SKM-1 (cell line): ENCODE data around the gene STX18.

Experiments used
- DNase-seq: peaks from one replicate; lab custom pipeline; 2025; ENCODE audit not compliant: unreplicated experiment; lab: John Stamatoyannopoulos, UW

STX18 gene

GRCh38 chr4:4440333-4441061 is 101.4 kb downstream of the STX18 start:
- DNase-seq = no peak

GRCh38 chr4:4439782-4440181 is 102.1 kb downstream of the STX18 start:
- no peak for DNase-seq

- no peak for DNase-seq
Observed at GRCh38 chr4:4438891-4439290, 103.0 kb downstream of the STX18 start.

- no peak for DNase-seq
Observed at GRCh38 chr4:4437798-4438470, 103.9 kb downstream of the STX18 start.

- DNase-seq = no peak
Observed at GRCh38 chr4:4436244-4436823, 105.5 kb downstream of the STX18 start.

GRCh38 chr4:4433941-4434340 is 107.9 kb downstream of the STX18 start:
- no peak for DNase-seq

GRCh38 chr4:4432341-4433125 is 109.3 kb downstream of the STX18 start:
- no peak for DNase-seq

- DNase-seq = peak; percentile 14
Observed at GRCh38 chr4:4430492-4431195, 111.2 kb downstream of the STX18 start.

GRCh38 chr4:4428966-4429875 is 112.6 kb downstream of the STX18 start:
- no peak for DNase-seq

GRCh38 chr4:4427886-4428285 is 114.0 kb downstream of the STX18 start:
- no peak for DNase-seq

GRCh38 chr4:4427121-4427870 is 114.6 kb downstream of the STX18 start:
- DNase-seq = no peak

GRCh38 chr4:4426511-4427120 is 115.2 kb downstream of the STX18 start:
- no peak for DNase-seq

GRCh38 chr4:4425696-4426095 is 116.2 kb downstream of the STX18 start:
- no peak for DNase-seq

GRCh38 chr4:4425119-4425690 is 116.6 kb downstream of the STX18 start:
- DNase-seq = no peak

GRCh38 chr4:4424499-4425115 is 117.2 kb downstream of the STX18 start:
- no peak for DNase-seq

GRCh38 chr4:4423706-4424498 is 117.9 kb downstream of the STX18 start:
- no peak for DNase-seq

GRCh38 chr4:4422856-4423499 is 118.9 kb downstream of the STX18 start:
- no peak for DNase-seq
